Colonic mucosa (tissue), 4 donors: Measurements from ENCODE around the gene CHGA. TPM values are rescaled to one million over a fixed set of nuclear protein-coding genes. Genes with fewer than 3 reads are reported as not detected.
A peak's percentile ranks its signal among the peaks of the same experiment; 100 is the strongest.

ENCODE experiments used
- DNase-seq: peaks from one replicate; pipeline ENCODE4 v3.0.0-alpha.2; 2020
- H3K27ac ChIP-seq: fragments of 200-600 bp; one replicate; pipeline ENCODE4 v1.8.0; 2021
- H3K27me3 ChIP-seq: fragments of 200-600 bp; one replicate; pipeline ENCODE4 v1.8.0; 2021
- H3K36me3 ChIP-seq: fragments of 200-600 bp; one replicate; pipeline ENCODE4 v1.8.0; 2021
- H3K4me1 ChIP-seq: fragments of 200-600 bp; one replicate; pipeline ENCODE4 v1.8.0; 2021; ENCODE audit warnings: mild to moderate bottlenecking
- H3K4me3 ChIP-seq: fragments of 200-600 bp; one replicate; pipeline ENCODE4 v1.8.0; 2021
- H3K9ac ChIP-seq, 2 donors: one replicate each; pipeline ENCODE4 v1.7.0; 2013; ENCODE audit warnings: control low read depth in 2 of 2, low read depth in 2 of 2, low read length in 2 of 2
- H3K9me3 ChIP-seq: fragments of 200-600 bp; one replicate; pipeline ENCODE4 v1.8.0; 2021
- CTCF ChIP-seq: fragments of 200-600 bp; IDR thresholded peaks from one replicate; pipeline ENCODE4 v1.8.0; 2022; ENCODE audit warnings: antibody characterized with exemption, mild to moderate bottlenecking
- intact Hi-C: fragments of 100-400 bp; cut with DNase I; formaldehyde crosslinking; loops from one replicate; pipeline ENCODE4 v1.14.1; 2022
- total RNA-seq, 2 donors: library from RNA; stranded (reverse); fragmentation: NEBNext Ultra II Directional in 1 of 2; extraction: Animal tissue kit (Norgen Biotek cat#: 25700) in 1 of 2; gene quantifications; one replicate each; pipeline ENCODE4 v1.2.1, GENCODE V29; 2021
- donor health status: healthy.
- donor health status: DM: no; HTN: no; CAD: no.
- donor health status: DM: no; HTN: no; CAD: no.

CHGA gene
- total RNA-seq, 2 donors from 2014 or later = 137 to 326 TPM

- peak; percentile 91 for DNase-seq
- H3K9ac ChIP-seq = peak overlapping the region in 1 of 2 donors; percentile 34
- H3K4me1 ChIP-seq = peaks cover 6% of the 10 kb centered on the region
- H3K4me3 ChIP-seq = no peak overlapping the region
- no peaks in the 10 kb centered on the region for H3K9me3 ChIP-seq
- no peaks in the 10 kb centered on the region for H3K27me3 ChIP-seq
- TF ChIP-seq CTCF = no peak
- intact Hi-C loops = no loop called here
- peaks cover 5% of the 10 kb centered on the region for H3K36me3 ChIP-seq
- peak overlapping the region; percentile 40 for H3K27ac ChIP-seq
Measured at GRCh38 chr14:92945959-92946846, 23.3 kb downstream of the CHGA start.

- DNase-seq = no peak
- Histone ChIP-seq H3K9ac (peak overlapping the region in 1 of 2 donors; percentile 34), H3K4me1 (peaks cover 6% of the 10 kb centered on the region), H3K9me3 (no peaks in the 10 kb centered on the region), H3K27ac (peak overlapping the region; percentile 40), H3K36me3 (peaks cover 5% of the 10 kb centered on the region), H3K4me3 (no peak overlapping the region), H3K27me3 (no peaks in the 10 kb centered on the region)
- TF ChIP-seq CTCF = no peak
- intact Hi-C loops = no loop called here
Measured at GRCh38 chr14:92946847-92947545, 24.0 kb downstream of the CHGA start.

GRCh38 chr14:92948647-92949046, 25.7 kb downstream of the CHGA start:
- H3K36me3 ChIP-seq = peaks cover 5% of the 10 kb centered on the region
- TF ChIP-seq CTCF = no peak
- H3K27ac ChIP-seq = no peak overlapping the region
- H3K27me3 ChIP-seq = no peaks in the 10 kb centered on the region
- peaks cover 6% of the 10 kb centered on the region for H3K4me1 ChIP-seq
- no peak overlapping the region for H3K4me3 ChIP-seq
- no peak overlapping the region for H3K9ac ChIP-seq
- intact Hi-C loops = no loop called here
- no peak for DNase-seq
- no peaks in the 10 kb centered on the region for H3K9me3 ChIP-seq

- Histone ChIP-seq H3K36me3 (peaks cover 5% of the 10 kb centered on the region), H3K4me3 (no peak overlapping the region), H3K9ac (no peak overlapping the region), H3K27ac (no peak overlapping the region), H3K4me1 (peaks cover 6% of the 10 kb centered on the region), H3K27me3 (no peaks in the 10 kb centered on the region), H3K9me3 (no peaks in the 10 kb centered on the region)
- no peak for DNase-seq
- no peak for TF ChIP-seq CTCF
- intact Hi-C loops = no loop called here
Measured at GRCh38 chr14:92949496-92950192, 26.7 kb downstream of the CHGA start.

- intact Hi-C loops = no loop called here
- no peak overlapping the region for H3K9ac ChIP-seq
- H3K4me1 ChIP-seq = peaks cover 6% of the 10 kb centered on the region
- no peaks in the 10 kb centered on the region for H3K27me3 ChIP-seq
- no peak overlapping the region for H3K27ac ChIP-seq
- H3K9me3 ChIP-seq = no peaks in the 10 kb centered on the region
- no peak overlapping the region for H3K4me3 ChIP-seq
- TF ChIP-seq CTCF = no peak
- no peak for DNase-seq
- H3K36me3 ChIP-seq = peaks cover 5% of the 10 kb centered on the region
Measured at GRCh38 chr14:92950193-92950540, 27.2 kb downstream of the CHGA start.
